PFSK-1 (cell line): ENCODE data around the gene STARD13.

Experiments
- FOXP2 ChIP-seq: optimal IDR thresholded peaks from 2 replicates; pipeline ENCODE3; 2011; ENCODE audit warnings: borderline replicate concordance, control low read depth, inconsistent platforms; ENCODE audit not compliant: insufficient read depth; ENCODE audit errors: extremely low read length, extremely low read depth
- POLR2AphosphoS5 ChIP-seq: IDR thresholded peaks from 2 replicates; pipeline ENCODE4 v1.6.1; 2012; ENCODE audit warnings: low read depth, mild to moderate bottlenecking, control low read depth, low read length, moderate library complexity
- REST ChIP-seq, 2 experiments: IDR thresholded peaks; 2 replicates each; pipeline versions ENCODE4 v1.6.1 to v1.8.0; 2011 to 2012; ENCODE audit warnings: low read depth in 2 of 2, low read length in 2 of 2, control low read depth in 1 of 2, inconsistent platforms in 1 of 2, mild to moderate bottlenecking in 1 of 2, moderate library complexity in 1 of 2; ENCODE audit not compliant: insufficient read depth in 1 of 2
- SIN3A ChIP-seq: IDR thresholded peaks from 2 replicates; pipeline ENCODE4 v1.6.1; 2012; ENCODE audit warnings: mild to moderate bottlenecking, low read length, moderate library complexity, borderline replicate concordance; ENCODE audit not compliant: insufficient read depth
- TAF1 ChIP-seq: IDR thresholded peaks from 2 replicates; pipeline ENCODE4 v1.6.1; 2012; ENCODE audit warnings: low read length, control low read depth, borderline replicate concordance; ENCODE audit not compliant: insufficient read depth

- TF ChIP-seq REST (IDR thresholded peaks at IDR 0.05; ENCODE audit: insufficient read depth in 1 of 2, low read depth in 2 of 2, low read length in 2 of 2): no peak
- no peak for TF ChIP-seq TAF1
- no peak for TF ChIP-seq SIN3A
- no peak for TF ChIP-seq POLR2AphosphoS5
- TF ChIP-seq FOXP2: no peak
These were observed 34.4 kb downstream of the STARD13 start for GRCh38 chr13:33251131-33251661.
